Measurements from ENCODE around the gene CCDC88A.

Gene CCDC88A

DNA sequence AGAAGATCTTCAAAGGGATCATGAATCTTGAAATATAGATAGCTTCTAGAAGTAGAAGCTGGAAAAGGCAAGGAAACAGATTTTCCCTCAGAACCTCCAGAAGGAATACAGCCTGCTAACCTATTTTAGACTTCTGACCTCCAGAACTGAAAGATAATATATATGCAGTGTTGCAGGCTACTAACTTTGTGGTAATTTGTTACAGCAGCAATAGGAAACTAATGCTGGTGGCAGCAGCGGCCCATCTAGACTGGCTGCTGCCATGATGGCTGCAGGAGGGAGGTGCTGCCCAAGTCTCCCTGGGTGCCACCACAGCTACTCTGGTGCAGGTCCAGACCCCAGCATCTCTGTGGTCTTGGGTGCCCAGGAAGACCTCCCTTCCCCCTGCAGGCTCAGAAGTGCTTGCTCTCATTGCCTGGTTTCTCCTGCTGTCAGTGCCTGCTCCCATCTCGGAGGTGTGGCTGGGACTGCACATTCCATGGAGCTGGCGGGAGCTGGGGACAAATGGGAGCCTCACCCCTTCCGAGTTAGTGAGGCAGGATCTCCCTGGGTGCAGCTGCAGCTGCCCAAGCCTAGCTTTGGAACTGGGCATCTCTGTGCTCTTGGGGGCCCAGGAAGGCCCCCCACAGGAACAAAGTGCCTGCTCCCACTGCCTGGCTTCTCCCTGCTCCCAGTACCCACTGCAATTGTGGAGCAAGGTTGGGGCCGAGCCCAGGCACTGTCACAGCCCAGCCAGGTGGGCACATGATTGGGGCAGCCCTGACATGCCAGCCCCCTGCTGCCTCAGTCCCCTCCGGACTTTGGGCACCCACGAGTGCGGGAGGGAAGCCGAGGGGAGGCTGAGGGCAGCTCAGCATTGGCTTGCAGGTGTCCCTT is 18.1 kb upstream of the CCDC88A start:
- DNase-seq (no peak), ATAC-seq (no peak)
- Mint-ChIP-seq H3K4me3 (no peak overlapping the region), H3K9me3 (no peaks in the 10 kb centered on the region), H3K27me3 (no peaks in the 10 kb centered on the region), H3K27ac (no peak overlapping the region), H3K4me1 (no peaks in the 10 kb centered on the region)

DNA sequence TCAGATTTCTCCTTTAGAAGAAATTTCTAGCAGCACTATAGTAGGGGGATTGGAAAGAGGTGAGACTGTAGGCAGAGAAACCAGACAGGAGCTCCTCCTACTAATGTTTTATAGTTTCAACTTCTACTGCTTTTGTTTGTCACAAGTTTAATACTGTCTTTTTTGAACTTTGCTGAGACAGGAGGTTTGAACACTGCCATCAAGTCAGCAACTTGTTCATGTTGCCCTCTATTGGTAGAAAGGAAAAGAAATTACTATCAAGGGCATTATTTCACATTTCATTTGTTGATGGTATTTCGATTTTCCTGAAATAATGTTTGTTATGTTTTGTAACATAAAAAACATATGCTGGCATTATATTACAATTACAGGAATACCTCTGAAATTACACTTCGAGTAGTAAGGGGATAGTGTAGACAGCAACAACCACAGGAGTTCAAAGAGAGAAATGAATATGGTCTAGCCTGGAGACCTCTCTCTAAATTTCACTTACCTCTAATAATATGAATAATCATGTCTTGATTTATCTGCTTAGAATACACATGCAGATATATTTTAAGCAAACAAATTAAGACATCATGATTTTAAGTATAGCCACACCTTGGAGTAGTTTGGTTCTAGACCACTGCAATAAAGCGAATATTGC is 12.4 kb upstream of the CCDC88A start:
- no peaks in the 10 kb centered on the region for H3K27me3 Mint-ChIP-seq
- H3K4me1 Mint-ChIP-seq = peaks cover 10% of the 10 kb centered on the region
- no peak overlapping the region for H3K27ac Mint-ChIP-seq
- DNase-seq (no peak), ATAC-seq (peak; percentile 42)
- no peak overlapping the region for H3K4me3 Mint-ChIP-seq
- no peaks in the 10 kb centered on the region for H3K9me3 Mint-ChIP-seq

DNA sequence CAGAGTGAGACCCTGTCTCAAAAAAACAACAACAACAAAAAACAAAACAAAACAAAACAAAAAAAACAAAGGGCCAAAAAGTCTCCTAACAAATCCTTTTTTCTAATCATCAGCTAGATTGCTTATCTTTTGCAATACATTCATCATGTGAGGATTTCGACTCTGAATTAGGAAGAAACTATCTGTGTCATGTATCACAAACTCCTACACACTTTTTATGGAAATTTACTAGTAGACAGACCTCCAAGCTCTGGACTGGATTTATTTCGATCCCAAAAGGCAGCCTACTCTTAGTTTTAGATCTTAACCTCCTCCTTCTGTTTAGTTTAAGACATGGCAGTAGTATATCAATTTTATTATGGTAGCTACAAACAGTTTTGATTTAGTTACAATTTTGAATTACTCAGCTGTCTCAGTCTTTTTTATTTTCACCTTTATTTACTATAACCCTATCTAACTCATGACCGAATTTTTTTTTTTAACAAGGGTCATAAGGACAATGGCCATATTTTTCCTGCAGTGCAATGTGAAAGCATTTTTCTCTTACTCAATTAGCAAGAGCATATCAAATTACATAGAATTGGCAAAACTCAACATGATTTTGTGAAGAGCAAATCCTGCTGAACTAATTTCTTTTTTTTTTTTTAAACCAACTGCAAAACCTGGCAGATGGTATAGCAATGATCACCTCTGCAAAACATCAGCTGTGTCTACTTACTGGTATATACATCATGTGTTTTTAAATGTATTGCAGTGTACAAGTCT is 10.7 kb upstream of the CCDC88A start:
- DNase-seq (no peak), ATAC-seq (no peak)
- Mint-ChIP-seq H3K4me1 (peaks cover 10% of the 10 kb centered on the region), H3K4me3 (no peak overlapping the region), H3K27me3 (peaks cover 8% of the 10 kb centered on the region), H3K27ac (no peak overlapping the region), H3K9me3 (no peaks in the 10 kb centered on the region)

DNA sequence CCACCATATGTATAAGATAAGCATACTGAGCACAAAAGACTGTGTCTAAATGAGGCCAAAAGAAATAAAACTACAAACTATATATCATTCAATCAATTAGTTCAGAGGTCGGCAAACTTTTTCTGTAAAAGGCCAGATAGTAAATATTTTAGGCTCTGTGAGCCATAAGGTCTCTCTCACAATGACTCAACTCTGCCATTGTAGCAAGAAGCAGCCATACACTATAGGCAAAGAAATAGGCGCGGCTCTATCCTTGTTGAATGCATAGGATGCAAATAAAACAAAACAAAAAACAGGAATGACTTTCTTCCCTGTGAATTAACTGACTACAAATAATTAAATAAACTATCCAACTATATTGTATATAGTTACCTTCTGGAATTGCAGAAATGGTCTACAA is 8.6 kb upstream of the CCDC88A start:
- DNase-seq (no peak), ATAC-seq (no peak)
- Mint-ChIP-seq H3K27ac (no peak overlapping the region), H3K27me3 (peaks cover 10% of the 10 kb centered on the region), H3K4me3 (no peak overlapping the region), H3K4me1 (peaks cover 10% of the 10 kb centered on the region), H3K9me3 (no peaks in the 10 kb centered on the region)

DNA sequence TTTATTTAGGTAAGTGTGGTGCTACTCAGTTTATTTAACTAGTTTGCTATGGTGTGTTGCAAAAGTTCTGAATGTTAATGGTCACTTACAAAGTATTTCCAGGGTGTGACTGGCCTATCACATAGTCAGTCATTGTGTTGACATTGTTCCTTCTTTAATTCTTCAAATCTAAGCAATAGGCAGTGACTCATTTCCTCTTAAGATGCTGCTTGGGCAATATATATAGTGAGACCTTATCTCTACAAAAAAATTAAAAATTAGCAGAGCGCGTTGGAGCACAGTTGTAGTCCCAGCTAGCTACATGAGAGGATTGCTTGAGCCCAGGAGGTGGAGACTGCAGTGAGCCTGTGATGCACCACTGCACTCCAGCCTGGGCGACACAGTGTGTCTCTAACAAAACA is 5.8 kb upstream of the CCDC88A start:
- Mint-ChIP-seq H3K4me3 (no peak overlapping the region), H3K4me1 (peaks cover 7% of the 10 kb centered on the region), H3K27ac (no peak overlapping the region), H3K9me3 (no peaks in the 10 kb centered on the region), H3K27me3 (peaks cover 10% of the 10 kb centered on the region)
- DNase-seq = no peak
- no peak for ATAC-seq

DNA sequence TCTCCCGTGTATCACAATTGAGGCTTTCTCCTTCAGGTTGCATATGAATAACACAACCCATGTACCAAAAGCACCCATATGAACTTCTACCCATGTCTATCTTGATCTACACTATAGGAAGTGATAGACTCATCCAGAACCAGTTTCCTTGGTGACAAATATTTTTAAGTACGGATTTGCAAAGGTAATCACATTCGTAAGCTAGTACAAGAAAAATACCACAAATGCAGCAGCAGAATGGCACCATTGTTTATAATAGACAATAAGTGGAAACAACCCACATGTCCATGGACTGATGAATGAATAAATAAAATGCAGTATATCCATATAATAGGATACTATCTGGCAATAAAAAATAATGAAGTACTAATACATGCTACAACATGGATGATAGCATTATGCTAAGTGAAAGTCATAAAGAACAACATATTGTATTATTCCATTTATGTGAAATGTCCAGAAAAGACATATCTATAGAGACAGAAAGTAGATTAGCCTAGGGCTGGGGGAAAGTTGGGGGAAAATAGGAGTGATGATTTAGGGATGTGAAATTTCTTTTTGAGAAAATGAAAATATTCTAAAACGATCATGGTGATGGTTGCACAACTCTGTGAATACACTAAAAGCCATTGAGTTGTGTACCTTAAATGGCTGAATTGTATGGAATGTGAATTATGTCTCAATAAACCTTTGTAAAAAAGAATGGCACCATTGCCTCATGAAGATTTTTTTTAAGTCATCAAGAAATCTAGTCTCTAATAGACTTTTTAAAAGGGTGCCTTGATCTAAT is 3.4 kb upstream of the CCDC88A start:
- Mint-ChIP-seq H3K4me3 (no peak overlapping the region), H3K27me3 (peaks cover 10% of the 10 kb centered on the region), H3K27ac (no peak overlapping the region), H3K4me1 (peaks cover 19% of the 10 kb centered on the region), H3K9me3 (no peaks in the 10 kb centered on the region)
- ATAC-seq = no peak
- no peak for DNase-seq

DNA sequence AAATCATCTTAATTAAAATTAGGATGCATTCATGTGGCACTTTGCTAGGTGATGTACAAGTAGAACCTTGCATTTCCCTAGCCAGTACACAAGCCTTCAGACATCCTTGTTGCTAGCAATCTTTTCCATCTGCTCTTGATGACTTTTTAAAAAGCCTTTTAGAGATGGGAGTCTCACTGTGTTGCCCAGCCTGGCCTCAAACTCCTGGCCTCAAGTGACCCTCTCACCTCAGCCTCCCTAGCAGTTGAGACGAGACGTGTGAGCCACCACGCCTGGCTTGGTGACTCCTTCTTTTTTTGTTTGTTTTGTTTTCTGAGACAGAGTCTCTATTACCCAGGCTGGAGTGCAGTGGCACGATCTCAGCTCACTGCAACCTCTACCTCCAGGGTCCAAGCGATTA is 1.7 kb upstream of the CCDC88A start:
- H3K27ac Mint-ChIP-seq = no peak overlapping the region
- ATAC-seq = no peak

DNA sequence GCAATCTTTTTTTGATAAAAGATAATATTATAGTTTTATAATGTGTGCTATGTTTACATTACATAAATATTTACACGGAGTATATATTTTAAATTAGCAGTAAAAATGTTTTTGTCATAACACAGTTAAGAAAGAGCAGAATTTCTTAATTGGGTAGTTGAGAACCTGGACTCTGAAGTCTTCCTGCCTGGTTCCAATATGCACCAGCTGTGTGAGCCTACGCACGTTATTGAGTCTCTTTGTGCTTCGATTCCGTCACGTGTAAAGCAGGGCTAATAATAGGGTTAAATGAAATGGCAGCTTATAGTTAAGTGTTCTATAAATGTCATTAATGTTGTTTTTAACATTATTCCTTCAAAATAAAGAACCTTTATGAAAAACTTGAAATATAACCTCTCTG is 1.2 kb upstream of the CCDC88A start:
- H3K9me3 Mint-ChIP-seq = no peaks in the 10 kb centered on the region
- DNase-seq = no peak
- no peak for ATAC-seq
- H3K4me1 Mint-ChIP-seq = peaks cover 24% of the 10 kb centered on the region
- H3K27me3 Mint-ChIP-seq = peaks cover 7% of the 10 kb centered on the region
- H3K4me3 Mint-ChIP-seq = peak overlapping the region; percentile 72 to 92
- H3K27ac Mint-ChIP-seq = no peak overlapping the region

More for the DNA sequence above, 1.7 kb upstream of the CCDC88A start:
- Mint-ChIP-seq H3K27me3 (peaks cover 10% of the 10 kb centered on the region), H3K4me1 (peaks cover 23% of the 10 kb centered on the region), H3K4me3 (peak overlapping the region; percentile 63 to 72), H3K9me3 (no peaks in the 10 kb centered on the region)
- no peak for DNase-seq

DNA sequence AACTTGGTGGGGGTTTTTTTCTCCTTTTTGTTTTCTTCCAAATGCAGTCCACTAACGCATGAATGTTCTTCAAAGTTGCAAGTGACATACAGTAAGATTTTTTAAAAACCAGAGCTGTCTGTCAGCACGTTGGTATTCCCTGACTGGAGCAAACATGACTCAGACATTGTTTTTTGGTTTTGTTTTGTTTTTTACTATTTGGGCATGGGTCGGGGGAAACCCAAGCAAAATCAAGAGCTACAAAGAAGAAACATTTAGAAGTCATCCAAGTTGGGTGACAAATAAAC is 726 bp upstream of the CCDC88A start:
- ATAC-seq = no peak
- H3K27ac Mint-ChIP-seq = peak overlapping the region; percentile 10 to 80
- peaks cover 2% of the 10 kb centered on the region for H3K27me3 Mint-ChIP-seq
- H3K4me3 Mint-ChIP-seq = peak overlapping the region; percentile 92 to 96
- peaks cover 29% of the 10 kb centered on the region for H3K4me1 Mint-ChIP-seq
- H3K9me3 Mint-ChIP-seq = no peaks in the 10 kb centered on the region
- no peak for DNase-seq

DNA sequence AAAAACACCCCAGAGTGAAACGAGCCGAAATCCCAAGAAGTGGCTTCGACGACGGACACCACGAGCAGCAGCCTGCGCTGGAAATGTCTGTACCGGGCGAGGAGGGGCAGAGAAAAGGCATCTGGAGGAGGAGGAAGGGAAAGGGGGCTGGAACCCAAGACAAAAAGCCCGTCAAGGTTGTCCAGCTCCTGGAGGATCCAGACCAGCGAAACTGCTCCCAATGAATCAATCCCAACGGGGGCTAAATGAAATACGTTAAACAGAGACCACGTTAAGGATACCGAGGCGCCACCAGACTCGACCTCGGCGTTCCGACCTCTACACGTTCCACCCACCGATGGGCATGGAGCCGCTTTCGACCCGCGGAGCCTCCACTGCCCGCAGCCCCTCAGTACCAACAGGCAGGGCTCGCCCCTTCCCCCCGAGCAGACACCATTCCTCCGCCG is 400 bp downstream of the CCDC88A start:
- peak overlapping the region; percentile 92 to 96 for H3K4me3 Mint-ChIP-seq
- H3K27ac Mint-ChIP-seq = peak overlapping the region; percentile 72 to 88
- H3K4me1 Mint-ChIP-seq = peaks cover 32% of the 10 kb centered on the region
- no peaks in the 10 kb centered on the region for H3K27me3 Mint-ChIP-seq
- H3K9me3 Mint-ChIP-seq = no peaks in the 10 kb centered on the region
- DNase-seq (peak in 1 of 2 donors; percentile 11), ATAC-seq (peak; percentile 62)

DNA sequence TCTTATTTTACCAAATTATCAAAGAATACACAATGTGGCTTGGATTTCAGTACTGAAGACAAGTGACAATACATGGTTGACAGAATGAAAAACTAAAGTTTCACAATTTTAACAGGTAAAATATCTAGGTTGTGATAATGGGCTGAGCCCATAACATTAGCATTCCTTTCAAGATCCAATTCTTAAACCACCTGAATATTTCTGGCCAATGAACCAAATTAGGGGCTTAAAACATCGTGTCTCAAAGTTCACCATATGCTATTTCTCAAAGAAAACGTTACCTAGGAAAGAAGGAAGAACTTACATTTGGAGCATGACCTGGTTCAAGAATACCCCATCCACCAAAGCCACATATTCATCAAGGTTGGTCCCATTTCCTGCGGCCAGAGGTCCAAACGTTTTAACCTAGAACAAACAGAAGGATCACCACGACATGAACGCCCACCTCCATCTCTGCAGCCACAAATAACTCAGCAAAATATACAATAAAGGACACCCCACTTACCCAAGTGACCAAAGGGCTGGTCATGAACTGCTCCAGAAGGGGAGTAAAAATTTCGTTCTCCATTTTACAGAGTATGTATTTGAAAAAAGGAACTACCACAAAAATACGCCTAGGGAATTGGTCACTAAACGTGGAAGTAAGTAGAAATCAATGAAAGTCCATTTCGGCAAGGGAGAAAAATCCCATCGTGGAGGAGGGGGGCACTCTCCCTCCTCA is 984 bp downstream of the CCDC88A start:
- no peaks in the 10 kb centered on the region for H3K9me3 Mint-ChIP-seq

DNA sequence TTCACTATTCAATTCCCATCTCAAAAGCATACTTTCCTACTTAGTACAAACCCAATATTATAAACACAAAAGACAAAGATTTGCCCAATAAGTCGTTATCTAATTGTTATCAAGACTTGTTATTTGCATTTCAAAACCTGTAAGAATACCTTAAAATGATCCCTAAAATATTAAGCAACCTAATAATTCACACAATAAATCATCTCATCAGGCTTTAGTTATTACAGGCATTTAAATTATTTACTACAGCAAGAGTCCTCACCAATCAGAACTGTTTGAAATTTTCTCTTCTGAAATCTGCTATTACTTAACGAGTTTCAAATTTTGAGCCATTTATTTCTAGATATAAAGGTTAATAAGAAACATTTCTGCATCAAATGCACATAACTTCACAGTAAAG is 1.6 kb downstream of the CCDC88A start:
- no peaks in the 10 kb centered on the region for H3K27me3 Mint-ChIP-seq
- H3K4me1 Mint-ChIP-seq = peaks cover 32% of the 10 kb centered on the region
- ATAC-seq (no peak), DNase-seq (no peak)
- no peak overlapping the region for H3K27ac Mint-ChIP-seq
- no peaks in the 10 kb centered on the region for H3K9me3 Mint-ChIP-seq
- peak overlapping the region; percentile 92 to 96 for H3K4me3 Mint-ChIP-seq

More for the DNA sequence above, 984 bp downstream of the CCDC88A start:
- no peak for ATAC-seq
- peak in 1 of 2 donors; percentile 7 for DNase-seq
- Mint-ChIP-seq H3K27ac (peak overlapping the region in 1 of 2 donors; percentile 88), H3K4me3 (peak overlapping the region; percentile 92 to 96), H3K4me1 (peaks cover 32% of the 10 kb centered on the region), H3K27me3 (no peaks in the 10 kb centered on the region)

DNA sequence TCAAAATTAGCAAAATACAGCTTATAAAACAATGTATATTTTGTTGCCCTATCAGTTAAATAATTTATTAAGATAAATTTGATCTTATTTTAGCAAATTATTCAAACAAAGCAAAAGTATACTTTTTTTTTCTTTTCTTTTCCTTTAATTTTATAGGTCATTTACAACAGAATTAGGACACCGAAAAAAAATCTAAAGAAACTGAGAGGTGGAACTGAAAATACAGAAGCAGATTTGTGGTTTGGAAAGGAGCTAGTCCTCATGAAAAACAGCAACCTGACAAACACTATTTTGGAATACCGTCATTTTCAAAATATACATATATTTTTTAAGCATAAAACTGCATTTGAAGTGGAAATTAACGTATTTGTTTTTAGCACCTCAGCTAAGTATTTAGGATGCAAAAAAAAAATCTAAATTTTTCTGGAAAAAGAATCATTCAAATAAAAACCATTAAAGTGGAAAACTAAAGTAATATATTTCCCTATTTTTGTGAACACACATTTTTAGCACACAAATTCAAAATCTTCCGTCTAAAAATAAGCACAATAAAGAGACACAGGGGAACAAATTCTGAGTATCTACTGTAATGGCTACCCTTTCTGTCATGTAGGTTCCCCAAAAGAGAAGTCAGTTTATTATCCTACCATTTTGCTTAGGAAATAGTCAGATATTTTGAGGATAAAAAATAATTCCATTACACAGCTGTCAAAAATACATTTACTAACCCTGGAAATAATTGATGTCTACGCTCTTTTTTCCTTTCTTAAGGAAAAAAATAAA is 2.7 kb downstream of the CCDC88A start:
- Mint-ChIP-seq H3K9me3 (no peaks in the 10 kb centered on the region), H3K27me3 (no peaks in the 10 kb centered on the region), H3K27ac (no peak overlapping the region), H3K4me3 (no peak overlapping the region), H3K4me1 (peaks cover 32% of the 10 kb centered on the region)
- no peak for DNase-seq
- ATAC-seq = no peak

DNA sequence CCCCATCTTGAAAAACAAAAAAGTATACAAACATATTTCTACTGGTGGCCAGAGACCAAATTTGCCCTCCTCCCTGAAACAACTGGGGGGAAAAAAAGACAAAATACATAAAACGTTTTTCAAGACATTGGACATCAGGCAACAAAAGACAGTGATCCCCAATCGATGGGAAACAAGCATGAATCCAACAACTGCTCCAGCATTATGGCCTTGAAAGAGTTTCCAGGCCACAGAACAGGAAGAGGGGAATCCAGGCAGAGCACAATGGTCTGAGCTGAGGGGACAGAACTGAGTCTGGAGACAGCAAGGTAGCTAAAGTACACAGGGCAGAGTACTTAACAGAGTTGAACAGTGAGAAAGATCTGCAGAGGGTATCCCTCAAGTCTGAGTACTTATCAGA is 4.4 kb downstream of the CCDC88A start:
- Mint-ChIP-seq H3K27me3 (no peaks in the 10 kb centered on the region), H3K27ac (no peak overlapping the region), H3K4me1 (peaks cover 26% of the 10 kb centered on the region), H3K4me3 (no peak overlapping the region), H3K9me3 (no peaks in the 10 kb centered on the region)
- ATAC-seq (no peak), DNase-seq (no peak)

Data from stimulated activated naive CD8-positive, alpha-beta T cell treated with anti-CD3 and anti-CD28 coated beads, Interleukin-15, amount 100 ng/mL, for 72 hours (primary cell).